RPMI7951 (cell line): ENCODE data around the gene PLS3. TPM values are rescaled to one million over a fixed set of nuclear protein-coding genes. Genes with fewer than 3 reads are reported as not detected.
A peak's percentile ranks its signal among the peaks of the same experiment; 100 is the strongest.

Experiments used
- DNase-seq: peaks from one replicate; pipeline ENCODE4 v3.0.0-alpha.2; 2012; ENCODE audit warnings: low read depth
- total RNA-seq: library from RNA; depleted of rRNA; stranded (reverse); fragments of >200 nt; shearing (Covaris generic); gene quantifications from 2 replicates; pipeline ENCODE4 v1.2.3, GENCODE V29; 2014

Gene PLS3
- total RNA-seq, 1 experiment from 2014 or later: 116 TPM

DNA sequence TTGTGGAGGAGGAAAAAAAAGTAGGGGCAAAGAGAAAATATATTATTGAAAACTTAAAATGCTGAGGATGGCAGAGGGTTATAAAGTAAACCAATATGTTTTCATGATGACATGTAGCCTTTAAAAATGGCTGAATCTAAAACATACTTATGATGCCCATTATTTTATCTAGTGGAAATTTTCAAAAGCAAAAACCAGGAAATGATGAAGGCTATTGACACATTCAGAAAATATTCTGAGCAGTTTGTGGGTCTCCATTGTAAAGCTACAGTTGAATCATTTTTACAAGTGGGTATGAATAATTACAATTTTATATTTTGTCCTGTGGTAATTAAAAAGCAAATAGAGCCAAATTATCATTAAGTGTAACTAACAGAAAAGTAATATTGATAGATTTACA is 10.7 kb downstream of the PLS3 start:
- no peak for DNase-seq

GRCh38 chrX:115573185-115573584 is 12.2 kb downstream of the PLS3 start:
- DNase-seq: no peak

GRCh38 chrX:115576676-115577075 is 15.7 kb downstream of the PLS3 start:
- no peak for DNase-seq

DNA sequence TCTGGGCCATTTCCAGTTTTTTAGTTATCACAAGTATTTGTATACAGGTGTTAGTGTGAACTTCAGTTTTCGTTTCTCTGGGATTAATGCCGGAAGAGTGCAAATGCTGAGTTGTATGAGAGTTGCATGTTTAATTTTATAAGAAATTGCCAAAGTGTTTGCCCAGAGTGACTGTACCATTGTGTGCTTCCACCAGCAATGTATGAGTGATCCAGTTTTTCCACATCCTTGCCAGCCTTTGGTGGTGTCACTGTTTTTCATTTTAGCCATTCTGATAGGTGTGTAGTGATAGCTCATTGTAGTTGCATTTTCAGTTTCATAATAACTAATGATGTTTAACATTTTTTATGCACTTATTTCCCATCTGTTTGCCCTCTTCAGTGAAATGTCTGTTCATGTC is 18.4 kb downstream of the PLS3 start:
- DNase-seq: no peak

GRCh38 chrX:115579786-115580294 is 18.9 kb downstream of the PLS3 start:
- no peak for DNase-seq

GRCh38 chrX:115581759-115582615 is 21.0 kb downstream of the PLS3 start:
- no peak for DNase-seq

DNA sequence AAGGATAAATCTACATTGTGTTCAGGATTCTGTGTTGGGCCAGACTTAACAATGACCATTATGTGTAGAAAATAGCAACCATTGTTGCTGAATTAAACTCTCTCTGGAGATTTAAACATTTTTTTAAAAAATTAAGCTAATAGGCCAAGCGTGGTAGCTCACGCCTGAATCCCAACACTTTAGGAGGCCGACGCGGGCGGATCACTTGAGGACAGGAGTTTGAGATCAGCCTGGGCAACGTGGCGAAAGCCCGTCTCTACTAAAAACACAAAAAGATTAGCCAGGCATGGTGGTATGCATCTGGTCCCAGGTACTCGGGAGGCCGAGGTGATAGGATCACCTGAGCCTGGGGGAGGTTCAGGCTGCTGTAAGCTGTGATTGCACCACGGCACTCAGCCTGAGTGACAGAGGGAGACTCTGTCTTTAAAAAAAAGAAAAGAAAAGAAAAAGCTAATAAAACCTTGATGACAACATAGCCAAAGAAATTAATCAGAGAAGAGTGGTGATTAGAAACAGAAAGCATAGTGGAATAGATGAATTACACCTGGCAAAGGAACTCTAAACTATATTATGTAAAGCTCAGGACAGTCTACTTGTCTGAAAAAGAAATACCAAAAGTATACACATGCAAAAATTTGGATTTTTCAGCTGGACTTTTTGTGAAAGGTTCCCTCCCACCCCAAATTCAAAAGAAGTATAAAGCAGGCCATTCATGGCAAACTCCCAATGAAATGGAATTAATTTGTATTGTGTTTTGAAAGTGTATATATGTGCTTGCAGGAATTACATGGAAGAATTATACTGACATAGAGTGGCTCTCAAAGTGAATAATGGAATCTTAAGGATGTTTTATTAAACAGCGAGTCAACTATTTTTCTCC is 21.9 kb downstream of the PLS3 start:
- DNase-seq: no peak

DNA sequence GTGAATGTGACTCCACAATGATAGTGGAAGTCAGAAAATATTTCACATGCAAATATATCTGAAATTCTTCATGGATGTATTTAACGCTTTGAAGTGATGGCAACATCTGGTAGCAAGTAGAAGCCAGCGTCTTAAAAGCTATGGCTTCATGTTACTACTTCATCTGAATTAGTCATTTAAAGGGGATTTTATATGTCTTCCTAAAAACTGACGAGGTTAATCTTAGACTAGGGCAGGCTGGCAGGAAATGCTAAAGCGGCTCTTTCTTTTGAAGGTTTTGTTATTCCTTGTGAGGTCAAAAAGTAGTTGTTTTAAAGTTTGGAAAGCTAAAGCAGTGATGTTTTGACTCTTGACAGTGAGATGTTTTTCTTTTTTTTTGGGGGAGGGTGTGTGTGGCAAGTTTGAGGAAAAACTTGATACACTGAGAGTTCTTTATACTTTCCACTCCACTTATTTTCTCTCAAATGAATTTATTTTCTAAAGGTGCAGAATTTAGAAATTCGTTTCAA is 22.6 kb downstream of the PLS3 start:
- peak; percentile 32 for DNase-seq

DNA sequence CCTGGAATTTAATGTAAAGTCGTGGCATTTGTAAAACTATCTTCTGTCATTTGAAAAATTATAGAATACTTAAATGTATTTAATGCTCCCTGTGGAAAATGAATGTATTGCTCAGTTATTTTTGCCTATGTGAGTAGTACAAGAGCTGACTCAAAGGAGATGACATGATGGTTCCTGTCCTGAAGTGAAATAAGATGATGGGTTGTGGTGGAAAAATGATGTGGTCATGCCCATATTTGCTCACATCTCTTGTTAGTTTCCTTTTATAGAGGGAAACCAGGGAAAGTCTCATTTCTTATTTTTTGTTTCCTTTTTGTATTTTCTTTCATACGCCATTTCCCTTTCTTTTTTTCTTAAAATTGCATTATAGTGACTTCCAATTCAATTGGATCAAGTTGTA is 23.7 kb downstream of the PLS3 start:
- DNase-seq: peak; percentile 51

- no peak for DNase-seq
Measured at GRCh38 chrX:115588179-115588578, 27.2 kb downstream of the PLS3 start.

- DNase-seq: no peak
Measured at GRCh38 chrX:115589419-115589818, 28.4 kb downstream of the PLS3 start.

GRCh38 chrX:115591420-115591819 is 30.4 kb downstream of the PLS3 start:
- DNase-seq: no peak

GRCh38 chrX:115591856-115592842 is 31.2 kb downstream of the PLS3 start:
- no peak for DNase-seq

GRCh38 chrX:115592997-115593734 is 32.2 kb downstream of the PLS3 start:
- no peak for DNase-seq

- DNase-seq: no peak
Measured at GRCh38 chrX:115595049-115595448, 34.1 kb downstream of the PLS3 start.

- DNase-seq: no peak
Measured at GRCh38 chrX:115598556-115598955, 37.6 kb downstream of the PLS3 start.

GRCh38 chrX:115602308-115602707 is 41.3 kb downstream of the PLS3 start:
- no peak for DNase-seq

GRCh38 chrX:115602729-115603389 is 41.9 kb downstream of the PLS3 start:
- DNase-seq: no peak

GRCh38 chrX:115603534-115604074 is 42.6 kb downstream of the PLS3 start:
- DNase-seq: no peak

DNA sequence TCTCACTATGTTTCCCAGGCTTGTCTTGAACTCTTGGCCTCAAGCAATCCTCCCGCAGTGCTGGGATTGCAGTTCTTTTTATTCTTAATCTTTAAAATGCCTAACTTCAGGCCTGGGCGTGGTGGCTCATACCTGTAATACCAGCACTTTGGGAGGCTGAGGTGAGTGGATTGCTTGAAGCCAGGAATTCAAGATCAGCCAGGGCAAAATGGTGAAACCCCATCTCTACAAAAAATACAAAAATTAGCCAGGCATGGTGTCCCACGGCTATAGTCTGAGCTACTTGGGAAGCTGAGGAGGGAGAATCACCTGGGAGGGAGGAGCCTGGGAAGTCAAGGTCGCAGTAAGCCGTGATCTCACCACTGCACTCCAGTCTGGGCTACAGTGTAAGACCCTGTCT is 45.9 kb downstream of the PLS3 start:
- no peak for DNase-seq
